Choroid plexus epithelial cell (primary cell): ENCODE results near the gene SH3PXD2A.
A peak's percentile ranks its signal among the peaks of the same experiment; 100 is the strongest.

Source experiments
- DNase-seq: peaks from one replicate; pipeline ENCODE4 v3.0.0-alpha.2; 2010; ENCODE audit warnings: low read depth
- H3K4me3 ChIP-seq: 2 replicates; pipeline ENCODE4 v1.5.1; 2011; ENCODE audit warnings: low read depth, mild to moderate bottlenecking, control low read depth, low read length, moderate library complexity
- CTCF ChIP-seq: conservative IDR thresholded peaks from 2 replicates; pipeline ENCODE4 v1.5.1; 2011; ENCODE audit warnings: low read depth, mild to moderate bottlenecking, control low read depth, inconsistent platforms, low read length, moderate library complexity

Gene SH3PXD2A

GRCh38 chr10:103837370-103838069 lies 17.9 kb downstream of the SH3PXD2A start:
- no peak for DNase-seq
- no peak overlapping the region for H3K4me3 ChIP-seq
- TF ChIP-seq CTCF: no peak

GRCh38 chr10:103836861-103837260 lies 18.5 kb downstream of the SH3PXD2A start:
- H3K4me3 ChIP-seq: no peak overlapping the region
- no peak for DNase-seq
- TF ChIP-seq CTCF: no peak

GRCh38 chr10:103836273-103836672 lies 19.1 kb downstream of the SH3PXD2A start:
- H3K4me3 ChIP-seq: no peak overlapping the region
- TF ChIP-seq CTCF: no peak
- no peak for DNase-seq

- H3K4me3 ChIP-seq: no peak overlapping the region
- peak; percentile 62 for DNase-seq
- TF ChIP-seq CTCF: no peak
Observed at GRCh38 chr10:103835096-103836050, 20.0 kb downstream of the SH3PXD2A start.

GRCh38 chr10:103834436-103835095 lies 20.8 kb downstream of the SH3PXD2A start:
- no peak for TF ChIP-seq CTCF
- no peak overlapping the region for H3K4me3 ChIP-seq
- no peak for DNase-seq

DNA sequence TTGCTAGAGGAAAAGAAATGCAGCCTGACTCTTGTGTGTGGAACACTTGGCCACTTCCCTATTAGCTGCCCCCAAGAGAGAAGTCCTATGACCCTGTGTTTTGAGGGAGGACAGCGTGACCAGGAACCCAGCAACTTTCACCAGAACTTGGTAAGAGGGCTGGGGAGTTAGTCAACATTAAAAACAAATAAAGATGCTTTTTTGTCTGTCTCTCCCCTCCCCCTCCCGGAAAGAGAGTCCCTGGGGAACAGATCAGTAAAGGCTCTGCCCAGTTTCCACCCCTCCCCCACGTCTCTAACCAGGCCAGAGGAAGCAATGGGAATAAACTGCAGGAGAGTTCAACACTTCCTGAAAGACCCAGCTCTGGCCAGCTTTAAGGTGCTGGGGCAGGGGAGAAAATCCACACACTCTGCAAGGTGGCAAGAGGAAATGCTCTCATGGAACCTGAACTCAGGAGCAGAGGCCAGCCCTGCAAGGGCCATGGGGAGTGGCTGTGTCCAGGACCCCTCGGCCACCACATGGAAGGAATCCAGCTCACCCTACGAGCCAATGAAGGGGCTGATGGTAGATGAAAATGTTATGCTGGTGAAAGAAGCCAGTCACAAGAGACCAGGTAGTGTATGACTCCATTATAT lies 21.5 kb downstream of the SH3PXD2A start:
- no peak for TF ChIP-seq CTCF
- DNase-seq: no peak

More for the DNA sequence above, 21.5 kb downstream of the SH3PXD2A start:
- H3K4me3 ChIP-seq: no peak overlapping the region
